Lower leg skin (tissue), 4 donors: Measurements from ENCODE around the gene ARHGEF16. TPM values are rescaled to one million over a fixed set of nuclear protein-coding genes. Genes with fewer than 3 reads are reported as not detected.

ENCODE experiments used
- DNase-seq, 2 donors: peaks; one replicate each; pipeline ENCODE4 v3.0.0-alpha.2; 2019; ENCODE audit warnings: low spot score in 2 of 2
- H3K4me3 ChIP-seq: fragments of 200-600 bp; sonication (generic); 2 replicates; pipeline ENCODE4 v1.5.1; 2017; ENCODE audit warnings: mild to moderate bottlenecking, low read depth; ENCODE audit not compliant: poor library complexity, severe bottlenecking
- CTCF ChIP-seq, 3 donors: fragments of 450-650 bp; IDR thresholded peaks; one replicate each; pipeline ENCODE4 v1.5.1; 2016; ENCODE audit warnings: antibody characterized with exemption in 3 of 3, mild to moderate bottlenecking in 3 of 3, moderate library complexity in 2 of 3
- POLR2A ChIP-seq, 2 donors: fragments of 450-650 bp; IDR thresholded peaks; one replicate each; pipeline ENCODE4 v1.6.1; 2016 to 2017; ENCODE audit warnings: antibody characterized with exemption in 2 of 2, mild to moderate bottlenecking in 1 of 2, moderate library complexity in 1 of 2
- WGBS, 2 donors: methylation state at CpG; one replicate each; pipeline ENCODE4 v1.1.5; 2018; 5-methylcytosine and 5-hydroxymethylcytosine counted together
- intact Hi-C: fragments of 100-400 bp; cut with DNase I; formaldehyde crosslinking; loops from one replicate; pipeline ENCODE4 v1.15.0; 2023; ENCODE audit warnings: low total_unique reads
- total RNA-seq, 4 donors: library from RNA; depleted of rRNA; stranded (reverse); fragments of >200 nt; gene quantifications; one replicate each; pipeline ENCODE4 v1.1.0, GENCODE V29; 2016

ARHGEF16 gene
- total RNA-seq, 4 donors from 2014 or later: 7.9 to 11.5 (median 9.8) TPM

- DNase-seq: no peak
- no peak for TF ChIP-seq POLR2A (IDR thresholded peaks at IDR 0.05)
- TF ChIP-seq CTCF (IDR thresholded peaks at IDR 0.05): no peak
- no peak overlapping the region for H3K4me3 ChIP-seq
- WGBS, 2 donors: 84 to 87% methylated on average over 30 to 43 of the region's 44 CpGs
- intact Hi-C loops: no loop called here
These were observed 28.8 kb upstream of the ARHGEF16 start for GRCh38 chr1:3425486-3426215.

GRCh38 chr1:3426956-3427535 is 27.4 kb upstream of the ARHGEF16 start:
- DNase-seq: no peak
- H3K4me3 ChIP-seq: no peak overlapping the region
- 90 to 93% methylated on average over 19 to 20 of the region's 20 CpGs for WGBS, 2 donors
- intact Hi-C loops: no loop called here
- no peak for TF ChIP-seq CTCF (IDR thresholded peaks at IDR 0.05)
- TF ChIP-seq POLR2A (IDR thresholded peaks at IDR 0.05): no peak

- intact Hi-C loops: no loop called here
- TF ChIP-seq POLR2A (IDR thresholded peaks at IDR 0.05): no peak
- no peak for TF ChIP-seq CTCF (IDR thresholded peaks at IDR 0.05)
- 87 to 88% methylated on average over 22 to 37 of the region's 43 CpGs for WGBS, 2 donors
- H3K4me3 ChIP-seq: no peak overlapping the region
- DNase-seq: no peak
These were observed 26.5 kb upstream of the ARHGEF16 start for GRCh38 chr1:3427711-3428704.

- WGBS, 2 donors: 87 to 91% methylated on average over 9 of the region's 9 CpGs
- no peak overlapping the region for H3K4me3 ChIP-seq
- no peak for TF ChIP-seq POLR2A (IDR thresholded peaks at IDR 0.05)
- TF ChIP-seq CTCF (IDR thresholded peaks at IDR 0.05): no peak
- DNase-seq: no peak
- intact Hi-C loops: no loop called here
These were observed 25.6 kb upstream of the ARHGEF16 start for GRCh38 chr1:3428899-3429298.

GRCh38 chr1:3429320-3429719 is 25.1 kb upstream of the ARHGEF16 start:
- H3K4me3 ChIP-seq: no peak overlapping the region
- TF ChIP-seq POLR2A (IDR thresholded peaks at IDR 0.05) (no peak), CTCF (IDR thresholded peaks at IDR 0.05) (no peak)
- 76 to 83% methylated on average over 9 to 13 of the region's 13 CpGs for WGBS, 2 donors
- intact Hi-C loops: no loop called here
- no peak for DNase-seq
